ENCODE measurements around the gene PARS2. TPM values are rescaled to one million over a fixed set of nuclear protein-coding genes. Genes with fewer than 3 reads are reported as not detected.

Gene PARS2
- total RNA-seq, 4 donors from 2014 or later, result 3.5 to 17.7 (median 7.2) TPM

DNA sequence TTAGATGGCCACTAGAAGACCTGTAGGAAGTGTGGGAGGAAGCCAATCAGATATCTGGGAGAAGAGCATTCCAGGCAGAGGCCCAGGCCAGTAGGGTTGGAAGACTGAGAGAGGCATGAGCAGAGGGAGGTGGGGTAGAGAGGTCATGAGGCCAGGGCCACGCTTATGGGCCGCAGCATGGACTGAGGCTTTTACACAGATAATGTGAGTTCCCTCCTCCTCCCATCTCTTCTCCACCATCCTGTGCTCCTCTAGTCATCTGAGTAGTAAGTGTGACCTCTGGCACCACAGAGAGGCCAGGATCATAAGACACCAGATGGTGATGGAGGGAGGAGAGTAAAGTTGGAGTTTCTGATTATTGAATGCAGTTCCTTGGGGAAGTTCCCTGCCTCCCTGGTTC lies 19.7 kb upstream of the PARS2 start:
- Histone ChIP-seq H3K36me3 (no peaks in the 10 kb centered on the region), H3K27ac (no peak overlapping the region), H3K4me1 (no peaks in the 10 kb centered on the region), H3K9me3 (no peaks in the 10 kb centered on the region), H3K27me3 (no peaks in the 10 kb centered on the region), H3K4me3 (no peak overlapping the region)
- DNase-seq, result no peak
- intact Hi-C loops (cut with DNase I; ENCODE audit: low total_unique reads), result no loop called here
- TF ChIP-seq, protein P1, sequence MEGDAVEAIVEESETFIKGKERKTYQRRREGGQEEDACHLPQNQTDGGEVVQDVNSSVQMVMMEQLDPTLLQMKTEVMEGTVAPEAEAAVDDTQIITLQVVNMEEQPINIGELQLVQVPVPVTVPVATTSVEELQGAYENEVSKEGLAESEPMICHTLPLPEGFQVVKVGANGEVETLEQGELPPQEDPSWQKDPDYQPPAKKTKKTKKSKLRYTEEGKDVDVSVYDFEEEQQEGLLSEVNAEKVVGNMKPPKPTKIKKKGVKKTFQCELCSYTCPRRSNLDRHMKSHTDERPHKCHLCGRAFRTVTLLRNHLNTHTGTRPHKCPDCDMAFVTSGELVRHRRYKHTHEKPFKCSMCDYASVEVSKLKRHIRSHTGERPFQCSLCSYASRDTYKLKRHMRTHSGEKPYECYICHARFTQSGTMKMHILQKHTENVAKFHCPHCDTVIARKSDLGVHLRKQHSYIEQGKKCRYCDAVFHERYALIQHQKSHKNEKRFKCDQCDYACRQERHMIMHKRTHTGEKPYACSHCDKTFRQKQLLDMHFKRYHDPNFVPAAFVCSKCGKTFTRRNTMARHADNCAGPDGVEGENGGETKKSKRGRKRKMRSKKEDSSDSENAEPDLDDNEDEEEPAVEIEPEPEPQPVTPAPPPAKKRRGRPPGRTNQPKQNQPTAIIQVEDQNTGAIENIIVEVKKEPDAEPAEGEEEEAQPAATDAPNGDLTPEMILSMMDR (IDR thresholded peaks at IDR 0.05), result no peak
- TF ChIP-seq POLR2A (IDR thresholded peaks at IDR 0.05), result no peak

DNA sequence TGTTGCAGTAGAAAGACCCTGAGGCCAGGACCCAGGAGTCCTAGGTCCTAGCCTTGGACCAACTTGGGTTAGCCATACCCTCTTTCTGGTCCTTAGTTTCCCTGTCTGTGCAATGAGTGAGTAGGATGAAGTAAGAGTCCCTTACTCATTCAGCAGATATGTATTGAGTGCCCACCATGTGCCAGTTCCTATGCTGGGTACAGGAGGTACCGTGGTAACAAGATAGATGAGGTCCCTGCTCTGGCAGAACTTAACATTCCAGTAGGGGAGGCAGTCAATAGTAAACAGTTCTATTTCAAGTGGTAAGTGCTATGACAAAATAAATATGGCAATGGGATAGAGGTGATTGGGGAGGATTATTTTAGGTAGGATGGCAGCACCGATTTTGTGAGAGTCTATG lies 18.3 kb upstream of the PARS2 start:
- no peaks in the 10 kb centered on the region for H3K9me3 ChIP-seq
- no peak for TF ChIP-seq POLR2A (IDR thresholded peaks at IDR 0.05)
- TF ChIP-seq, protein P1 (IDR thresholded peaks at IDR 0.05), result no peak
- intact Hi-C loops (cut with DNase I; ENCODE audit: low total_unique reads), result no loop called here
- DNase-seq, result no peak
- H3K4me3 ChIP-seq, result no peak overlapping the region
- no peaks in the 10 kb centered on the region for H3K4me1 ChIP-seq
- no peak overlapping the region for H3K27ac ChIP-seq
- H3K36me3 ChIP-seq, result no peaks in the 10 kb centered on the region
- H3K27me3 ChIP-seq, result no peaks in the 10 kb centered on the region

DNA sequence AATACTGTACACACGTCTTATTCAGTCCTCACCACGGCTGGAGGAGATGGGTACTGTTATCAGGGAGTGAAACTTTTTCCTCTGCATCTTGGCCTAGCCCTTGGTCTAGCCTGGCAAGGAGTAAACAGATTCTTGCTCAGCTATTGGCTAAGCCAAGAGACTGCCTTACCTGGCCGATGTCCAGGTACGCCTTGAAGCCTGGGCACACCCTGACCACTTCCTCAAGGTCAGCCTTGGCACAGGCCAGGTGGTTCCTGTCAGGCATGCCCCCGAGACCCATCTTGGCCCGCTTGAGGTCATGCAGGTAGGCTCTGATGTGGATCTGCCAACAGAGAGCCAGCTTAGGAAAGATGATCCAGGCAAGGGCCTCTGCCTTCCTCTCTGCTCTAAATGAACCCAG lies 17.8 kb upstream of the PARS2 start:
- no peaks in the 10 kb centered on the region for H3K36me3 ChIP-seq
- H3K4me1 ChIP-seq, result no peaks in the 10 kb centered on the region
- H3K27me3 ChIP-seq, result no peaks in the 10 kb centered on the region
- DNase-seq, result no peak
- no peak overlapping the region for H3K27ac ChIP-seq
- no peak for TF ChIP-seq POLR2A (IDR thresholded peaks at IDR 0.05)
- TF ChIP-seq, protein P1 (IDR thresholded peaks at IDR 0.05), result no peak
- no peaks in the 10 kb centered on the region for H3K9me3 ChIP-seq
- H3K4me3 ChIP-seq, result no peak overlapping the region
- intact Hi-C loops (cut with DNase I; ENCODE audit: low total_unique reads), result no loop called here

DNA sequence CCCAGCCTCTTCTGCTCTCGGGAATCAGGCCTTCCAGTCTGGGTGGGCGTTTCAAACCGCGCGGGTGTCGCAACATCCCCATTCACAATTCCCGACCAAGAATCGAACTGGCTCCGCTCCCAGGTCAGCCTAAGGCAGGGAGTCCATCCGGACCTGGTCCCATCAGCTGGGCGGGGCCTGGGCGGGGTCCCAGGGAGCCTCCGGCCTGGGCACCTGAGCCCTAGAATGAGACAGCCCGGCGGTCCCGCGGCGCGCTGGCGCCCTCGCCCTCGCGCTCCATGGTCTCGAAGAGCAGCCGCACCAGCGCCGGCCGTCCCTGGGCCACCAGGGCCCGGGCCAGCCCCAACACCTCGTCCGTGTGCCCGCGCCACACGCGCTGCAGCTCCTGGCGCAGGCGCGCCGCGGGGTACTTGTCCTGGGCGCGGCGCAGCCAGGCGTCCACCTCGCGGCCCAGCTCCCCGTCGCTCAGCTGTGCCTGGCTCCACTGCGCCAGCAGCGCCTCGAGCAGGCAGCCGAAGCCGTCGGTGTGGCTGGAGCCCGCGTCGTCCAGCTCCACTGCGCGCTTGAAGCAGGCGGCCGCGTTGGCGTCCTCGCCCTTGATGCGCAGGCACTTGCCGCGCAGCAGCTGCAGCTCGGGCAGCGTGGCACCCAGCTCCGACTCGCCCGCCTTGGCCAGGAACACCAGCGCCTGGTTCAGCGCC lies 16.9 kb upstream of the PARS2 start:
- DNase-seq, result no peak
- Histone ChIP-seq H3K36me3 (no peaks in the 10 kb centered on the region), H3K27ac (no peak overlapping the region), H3K9me3 (no peaks in the 10 kb centered on the region), H3K4me1 (no peaks in the 10 kb centered on the region), H3K27me3 (no peaks in the 10 kb centered on the region), H3K4me3 (no peak overlapping the region)
- no peak for TF ChIP-seq POLR2A (IDR thresholded peaks at IDR 0.05)
- TF ChIP-seq, protein P1 (IDR thresholded peaks at IDR 0.05), result no peak
- intact Hi-C loops (cut with DNase I; ENCODE audit: low total_unique reads), result no loop called here

DNA sequence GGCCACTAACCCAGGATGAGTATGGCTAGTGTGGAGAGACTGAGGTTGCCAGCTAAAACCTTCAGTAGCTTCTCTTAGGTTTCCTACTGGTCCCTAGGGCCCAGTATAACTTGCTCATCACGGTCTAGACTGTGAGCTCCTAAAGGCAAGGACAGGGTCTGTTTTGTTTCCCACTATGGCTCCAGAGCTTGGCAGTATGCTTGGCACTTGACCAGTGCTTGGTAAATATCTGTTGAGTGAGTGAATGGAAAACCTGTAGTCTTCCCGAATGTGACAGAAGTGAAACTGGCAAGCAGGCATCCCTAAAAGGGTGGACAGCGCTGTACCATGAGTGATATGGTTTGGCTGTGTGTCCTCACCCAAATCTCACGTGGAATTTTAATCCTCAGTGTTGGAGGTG lies 13.1 kb upstream of the PARS2 start:
- TF ChIP-seq, protein P1 (IDR thresholded peaks at IDR 0.05), result no peak
- TF ChIP-seq POLR2A (IDR thresholded peaks at IDR 0.05), result no peak
- H3K4me3 ChIP-seq, result no peak overlapping the region
- H3K27ac ChIP-seq, result no peak overlapping the region
- no peaks in the 10 kb centered on the region for H3K4me1 ChIP-seq
- no peaks in the 10 kb centered on the region for H3K36me3 ChIP-seq
- intact Hi-C loops (cut with DNase I; ENCODE audit: low total_unique reads), result no loop called here
- no peaks in the 10 kb centered on the region for H3K9me3 ChIP-seq
- no peaks in the 10 kb centered on the region for H3K27me3 ChIP-seq
- DNase-seq, result no peak
